ENCODE data around the gene CTTN.

Gene CTTN

GRCh38 chr11:70410276-70411205 lies 12.2 kb downstream of the CTTN start:
- DNase-seq = no peak

GRCh38 chr11:70411713-70412452 lies 13.6 kb downstream of the CTTN start:
- DNase-seq = no peak

GRCh38 chr11:70413151-70413550 lies 14.8 kb downstream of the CTTN start:
- no peak for DNase-seq

GRCh38 chr11:70414341-70415100 lies 16.2 kb downstream of the CTTN start:
- DNase-seq = no peak

- DNase-seq = peak; percentile 92
These were observed 16.9 kb downstream of the CTTN start for GRCh38 chr11:70415191-70415590.

- peak; percentile 63 for DNase-seq
These were observed 17.5 kb downstream of the CTTN start for GRCh38 chr11:70415642-70416395.

GRCh38 chr11:70416881-70417280 lies 18.6 kb downstream of the CTTN start:
- no peak for DNase-seq

- no peak for DNase-seq
These were observed 19.8 kb downstream of the CTTN start for GRCh38 chr11:70418130-70418529.

GRCh38 chr11:70419307-70420007 lies 21.1 kb downstream of the CTTN start:
- DNase-seq = no peak

- DNase-seq = peak; percentile 47
These were observed 21.7 kb downstream of the CTTN start for GRCh38 chr11:70420008-70420464.

- no peak for DNase-seq
These were observed 22.2 kb downstream of the CTTN start for GRCh38 chr11:70420496-70420895.

GRCh38 chr11:70421123-70421522 lies 22.8 kb downstream of the CTTN start:
- DNase-seq = no peak

- no peak for DNase-seq
These were observed 24.6 kb downstream of the CTTN start for GRCh38 chr11:70422692-70423522.

GRCh38 chr11:70423523-70424505 lies 25.5 kb downstream of the CTTN start:
- peak; percentile 66 for DNase-seq

GRCh38 chr11:70424765-70425344 lies 26.5 kb downstream of the CTTN start:
- no peak for DNase-seq

- DNase-seq = no peak
These were observed 29.1 kb downstream of the CTTN start for GRCh38 chr11:70427436-70427835.

GRCh38 chr11:70428701-70429427 lies 30.5 kb downstream of the CTTN start:
- no peak for DNase-seq

GRCh38 chr11:70429428-70429705 lies 31.0 kb downstream of the CTTN start:
- no peak for DNase-seq

Measured in fibroblast of skin of back (primary cell).